Measurements from ENCODE around the gene NRCAM.

Gene NRCAM

GRCh38 chr7:108114117-108114841 is 342.0 kb downstream of the NRCAM start:
- peak; percentile 19 to 76 for DNase-seq

- no peak for DNase-seq
Measured at GRCh38 chr7:108112683-108113082, 343.6 kb downstream of the NRCAM start.

- peak; percentile 46 to 65 for DNase-seq
Measured at GRCh38 chr7:108109221-108109908, 346.9 kb downstream of the NRCAM start.

GRCh38 chr7:108108131-108108530 is 348.1 kb downstream of the NRCAM start:
- no peak for DNase-seq

- no peak for DNase-seq
Measured at GRCh38 chr7:108104324-108104723, 351.9 kb downstream of the NRCAM start.

- DNase-seq, result no peak
Measured at GRCh38 chr7:108103558-108104298, 352.5 kb downstream of the NRCAM start.

- DNase-seq, result no peak
Measured at GRCh38 chr7:108102671-108103312, 353.4 kb downstream of the NRCAM start.

GRCh38 chr7:108101759-108102158 is 354.5 kb downstream of the NRCAM start:
- no peak for DNase-seq

GRCh38 chr7:108099713-108100112 is 356.5 kb downstream of the NRCAM start:
- no peak for DNase-seq

GRCh38 chr7:108097703-108098102 is 358.5 kb downstream of the NRCAM start:
- DNase-seq, result no peak
